Activated naive CD8-positive, alpha-beta T cell treated with anti-CD3 and anti-CD28 coated beads for 36 hours (primary cell): ENCODE results near the gene ZBTB32. TPM values are rescaled to one million over a fixed set of nuclear protein-coding genes. Genes with fewer than 3 reads are reported as not detected.
A peak's percentile ranks its signal among the peaks of the same experiment; 100 is the strongest.

ENCODE experiments used
- DNase-seq: peaks from one replicate; pipeline ENCODE4 v3.0.0; 2021
- H3K27ac Mint-ChIP-seq: one replicate; pipeline ENCODE4 v1.8.0; 2022; ENCODE audit warnings: mild to moderate bottlenecking, moderate library complexity, mixed read lengths
- H3K27me3 Mint-ChIP-seq: one replicate; pipeline ENCODE4 v1.8.0; 2022; ENCODE audit warnings: mild to moderate bottlenecking, mixed read lengths
- H3K36me3 Mint-ChIP-seq: one replicate; pipeline ENCODE4 v1.8.0; 2021; ENCODE audit warnings: mild to moderate bottlenecking, mixed read lengths
- H3K4me1 Mint-ChIP-seq: one replicate; pipeline ENCODE4 v1.8.0; 2021; ENCODE audit warnings: mixed read lengths
- H3K4me3 Mint-ChIP-seq: one replicate; pipeline ENCODE4 v1.8.0; 2022; ENCODE audit warnings: mild to moderate bottlenecking, moderate library complexity, mixed read lengths
- H3K9me3 Mint-ChIP-seq: one replicate; pipeline ENCODE4 v1.8.0; 2022; ENCODE audit warnings: mixed read lengths
- total RNA-seq, 2 experiments: library from RNA; stranded (reverse); gene quantifications; one replicate each; pipeline ENCODE4 v1.2.3, GENCODE V29; 2021

Gene ZBTB32
- total RNA-seq, 2 experiments from 2014 or later, result 220 to 238 TPM

- Mint-ChIP-seq H3K27ac (no peak overlapping the region), H3K36me3 (peaks cover 26% of the 10 kb centered on the region), H3K9me3 (no peaks in the 10 kb centered on the region), H3K4me1 (peaks cover 12% of the 10 kb centered on the region), H3K27me3 (no peaks in the 10 kb centered on the region), H3K4me3 (no peak overlapping the region)
- no peak for DNase-seq
Measured at GRCh38 chr19:35732540-35733179, 28.3 kb downstream of the ZBTB32 start.

- DNase-seq, result no peak
- no peaks in the 10 kb centered on the region for H3K27me3 Mint-ChIP-seq
- H3K4me3 Mint-ChIP-seq, result no peak overlapping the region
- H3K4me1 Mint-ChIP-seq, result peaks cover 12% of the 10 kb centered on the region
- no peaks in the 10 kb centered on the region for H3K9me3 Mint-ChIP-seq
- H3K27ac Mint-ChIP-seq, result peak overlapping the region; percentile 44
- peaks cover 24% of the 10 kb centered on the region for H3K36me3 Mint-ChIP-seq
Measured at GRCh38 chr19:35733180-35734125, 29.1 kb downstream of the ZBTB32 start.

- Mint-ChIP-seq H3K9me3 (no peaks in the 10 kb centered on the region), H3K27ac (peak overlapping the region; percentile 44), H3K27me3 (no peaks in the 10 kb centered on the region), H3K36me3 (peaks cover 26% of the 10 kb centered on the region), H3K4me3 (no peak overlapping the region), H3K4me1 (peaks cover 14% of the 10 kb centered on the region)
- no peak for DNase-seq
Measured at GRCh38 chr19:35734273-35734672, 29.9 kb downstream of the ZBTB32 start.

GRCh38 chr19:35734889-35735288, 30.5 kb downstream of the ZBTB32 start:
- Mint-ChIP-seq H3K36me3 (peaks cover 29% of the 10 kb centered on the region), H3K4me1 (peaks cover 18% of the 10 kb centered on the region), H3K27ac (peak overlapping the region; percentile 44), H3K9me3 (no peaks in the 10 kb centered on the region), H3K4me3 (no peak overlapping the region), H3K27me3 (no peaks in the 10 kb centered on the region)
- DNase-seq, result no peak

- peak overlapping the region; percentile 73 for H3K27ac Mint-ChIP-seq
- H3K27me3 Mint-ChIP-seq, result no peaks in the 10 kb centered on the region
- no peak overlapping the region for H3K4me3 Mint-ChIP-seq
- peaks cover 30% of the 10 kb centered on the region for H3K36me3 Mint-ChIP-seq
- peaks cover 24% of the 10 kb centered on the region for H3K4me1 Mint-ChIP-seq
- DNase-seq, result peak; percentile 31
- no peaks in the 10 kb centered on the region for H3K9me3 Mint-ChIP-seq
Measured at GRCh38 chr19:35736913-35737886, 32.8 kb downstream of the ZBTB32 start.

- peaks cover 33% of the 10 kb centered on the region for H3K4me1 Mint-ChIP-seq
- no peaks in the 10 kb centered on the region for H3K9me3 Mint-ChIP-seq
- H3K36me3 Mint-ChIP-seq, result peaks cover 39% of the 10 kb centered on the region
- H3K4me3 Mint-ChIP-seq, result peak overlapping the region; percentile 19
- DNase-seq, result no peak
- no peaks in the 10 kb centered on the region for H3K27me3 Mint-ChIP-seq
- peak overlapping the region; percentile 50 for H3K27ac Mint-ChIP-seq
Measured at GRCh38 chr19:35738021-35738886, 33.9 kb downstream of the ZBTB32 start.

GRCh38 chr19:35738887-35739229, 34.5 kb downstream of the ZBTB32 start:
- Mint-ChIP-seq H3K27me3 (no peaks in the 10 kb centered on the region), H3K27ac (peak overlapping the region; percentile 50), H3K9me3 (no peaks in the 10 kb centered on the region), H3K4me1 (peaks cover 38% of the 10 kb centered on the region), H3K36me3 (peaks cover 43% of the 10 kb centered on the region), H3K4me3 (peak overlapping the region; percentile 19)
- DNase-seq, result no peak

GRCh38 chr19:35739275-35740107, 35.1 kb downstream of the ZBTB32 start:
- H3K9me3 Mint-ChIP-seq, result no peaks in the 10 kb centered on the region
- H3K27me3 Mint-ChIP-seq, result no peaks in the 10 kb centered on the region
- H3K36me3 Mint-ChIP-seq, result peaks cover 45% of the 10 kb centered on the region
- peak overlapping the region; percentile 16 for H3K27ac Mint-ChIP-seq
- peak overlapping the region; percentile 85 for H3K4me3 Mint-ChIP-seq
- no peak for DNase-seq
- H3K4me1 Mint-ChIP-seq, result peaks cover 44% of the 10 kb centered on the region

- Mint-ChIP-seq H3K36me3 (peaks cover 43% of the 10 kb centered on the region), H3K4me3 (peak overlapping the region; percentile 85), H3K27ac (peak overlapping the region; percentile 96), H3K9me3 (no peaks in the 10 kb centered on the region), H3K4me1 (peaks cover 43% of the 10 kb centered on the region), H3K27me3 (no peaks in the 10 kb centered on the region)
- DNase-seq, result no peak
Measured at GRCh38 chr19:35740108-35740422, 35.7 kb downstream of the ZBTB32 start.

GRCh38 chr19:35740423-35741202, 36.3 kb downstream of the ZBTB32 start:
- DNase-seq, result peak; percentile 97
- no peaks in the 10 kb centered on the region for H3K27me3 Mint-ChIP-seq
- H3K9me3 Mint-ChIP-seq, result no peaks in the 10 kb centered on the region
- peak overlapping the region; percentile 96 for H3K27ac Mint-ChIP-seq
- H3K4me3 Mint-ChIP-seq, result peak overlapping the region; percentile 85
- peaks cover 43% of the 10 kb centered on the region for H3K4me1 Mint-ChIP-seq
- peaks cover 43% of the 10 kb centered on the region for H3K36me3 Mint-ChIP-seq

- peaks cover 47% of the 10 kb centered on the region for H3K4me1 Mint-ChIP-seq
- peaks cover 43% of the 10 kb centered on the region for H3K36me3 Mint-ChIP-seq
- H3K9me3 Mint-ChIP-seq, result no peaks in the 10 kb centered on the region
- no peaks in the 10 kb centered on the region for H3K27me3 Mint-ChIP-seq
- DNase-seq, result no peak
- peak overlapping the region; percentile 85 for H3K4me3 Mint-ChIP-seq
- H3K27ac Mint-ChIP-seq, result peak overlapping the region; percentile 99
Measured at GRCh38 chr19:35741203-35741515, 36.8 kb downstream of the ZBTB32 start.

GRCh38 chr19:35742121-35742724, 37.9 kb downstream of the ZBTB32 start, which contains the start of gene IGFLR1:
Gene IGFLR1, minus strand, starts transcription at chr19:35742452. Its CDS starts 1,272 bp downstream, at chr19:35741180.
- H3K36me3 Mint-ChIP-seq, result peaks cover 43% of the 10 kb centered on the region
- no peaks in the 10 kb centered on the region for H3K9me3 Mint-ChIP-seq
- peak within 1 kb of the TSS; percentile 85 for H3K4me3 Mint-ChIP-seq
- H3K4me1 Mint-ChIP-seq, result peaks cover 45% of the 10 kb centered on the region
- H3K27ac Mint-ChIP-seq, result peak within 1 kb of the TSS; percentile 99
- no peaks in the 10 kb centered on the region for H3K27me3 Mint-ChIP-seq
- peak; percentile 84 for DNase-seq
